Epithelial cell of proximal tubule (primary cell): Measurements from ENCODE around the gene NOXRED1. TPM values are rescaled to one million over a fixed set of nuclear protein-coding genes. Genes with fewer than 3 reads are reported as not detected.

Experiments used
- DNase-seq: peaks from one replicate; pipeline ENCODE4 v3.0.0-alpha.2; 2011; ENCODE audit warnings: low read depth
- H3K4me3 ChIP-seq: 2 replicates; pipeline ENCODE4 v1.5.1; 2011; ENCODE audit warnings: low read depth, mild to moderate bottlenecking, low read length
- CTCF ChIP-seq: conservative IDR thresholded peaks from 2 replicates; pipeline ENCODE4 v1.5.1; 2012; ENCODE audit warnings: low read depth, mild to moderate bottlenecking, low read length
- total RNA-seq: library from RNA; depleted of rRNA; stranded (reverse); fragments of >200 nt; gene quantifications from 2 replicates; pipeline ENCODE4 v1.2.3, GENCODE V29; 2015

The NOXRED1 gene
- total RNA-seq, 1 donor from 2014 or later: not detected

- TF ChIP-seq CTCF: peak; percentile 39
- DNase-seq: no peak
- H3K4me3 ChIP-seq: no peak overlapping the region
Measured at GRCh38 chr14:77409131-77409533, 14.2 kb downstream of the NOXRED1 start.

GRCh38 chr14:77407158-77407557 is 16.2 kb downstream of the NOXRED1 start:
- no peak overlapping the region for H3K4me3 ChIP-seq
- no peak for TF ChIP-seq CTCF
- DNase-seq: no peak

GRCh38 chr14:77406718-77407117 is 16.6 kb downstream of the NOXRED1 start:
- no peak for TF ChIP-seq CTCF
- no peak overlapping the region for H3K4me3 ChIP-seq
- DNase-seq: no peak

- no peak for TF ChIP-seq CTCF
Measured at GRCh38 chr14:77406086-77406485, 17.2 kb downstream of the NOXRED1 start.

GRCh38 chr14:77403768-77404167 is 19.6 kb downstream of the NOXRED1 start:
- no peak for TF ChIP-seq CTCF
- no peak overlapping the region for H3K4me3 ChIP-seq
- DNase-seq: no peak

More at GRCh38 chr14:77406086-77406485, 17.2 kb downstream of the NOXRED1 start:
- DNase-seq: no peak
- H3K4me3 ChIP-seq: no peak overlapping the region

- H3K4me3 ChIP-seq: no peak overlapping the region
- no peak for TF ChIP-seq CTCF
- no peak for DNase-seq
Measured at GRCh38 chr14:77400216-77400615, 23.1 kb downstream of the NOXRED1 start.

- TF ChIP-seq CTCF: no peak
- no peak overlapping the region for H3K4me3 ChIP-seq
- DNase-seq: no peak
Measured at GRCh38 chr14:77390188-77390587, 33.1 kb downstream of the NOXRED1 start.
